ENCODE results near the gene CACHD1. TPM values are rescaled to one million over a fixed set of nuclear protein-coding genes. Genes with fewer than 3 reads are reported as not detected.

CACHD1 gene
- total and polyA plus RNA-seq, 4 donors, result 4.7 to 49.6 (median 12.5) TPM

- Histone ChIP-seq H3K9ac (ENCODE audit: insufficient read depth in 1 of 2, low read length in 2 of 2) (no peak overlapping the region), H3K27ac (ENCODE audit: low read depth in 1 of 2, low read length in 1 of 2) (no peak overlapping the region), H3K9me3 (ENCODE audit: control insufficient read depth in 4 of 4, insufficient read depth in 3 of 4, low read length in 3 of 4) (no peaks in the 10 kb centered on the region), H3K4me1 (ENCODE audit: control insufficient read depth in 5 of 5, insufficient read depth in 5 of 5, low read length in 5 of 5) (peaks cover 0 to 8% (median 0%) of the 10 kb centered on the region in 5 donors), H3K36me3 (ENCODE audit: control insufficient read depth in 4 of 4, insufficient read depth in 4 of 4, low read length in 4 of 4) (peaks cover 1 to 14% (median 3%) of the 10 kb centered on the region in 4 donors), H3K4me3 (no peak overlapping the region), H3K27me3 (ENCODE audit: control insufficient read depth in 3 of 3, insufficient read depth in 3 of 3, low read length in 2 of 3) (no peaks in the 10 kb centered on the region)
- ATAC-seq (ENCODE audit: insufficient read depth, low FRiP score) (no peak), DNase-seq (no peak)
- WGBS, 2 donors, result 0 to 2% methylated on average over 1 of the region's 1 CpG
- no peak for TF ChIP-seq CTCF (IDR thresholded peaks at IDR 0.05; ENCODE audit: control extremely low read depth, extremely low read depth)
These were observed 223.0 kb downstream of the CACHD1 start for GRCh38 chr1:64692911-64693310.

DNA sequence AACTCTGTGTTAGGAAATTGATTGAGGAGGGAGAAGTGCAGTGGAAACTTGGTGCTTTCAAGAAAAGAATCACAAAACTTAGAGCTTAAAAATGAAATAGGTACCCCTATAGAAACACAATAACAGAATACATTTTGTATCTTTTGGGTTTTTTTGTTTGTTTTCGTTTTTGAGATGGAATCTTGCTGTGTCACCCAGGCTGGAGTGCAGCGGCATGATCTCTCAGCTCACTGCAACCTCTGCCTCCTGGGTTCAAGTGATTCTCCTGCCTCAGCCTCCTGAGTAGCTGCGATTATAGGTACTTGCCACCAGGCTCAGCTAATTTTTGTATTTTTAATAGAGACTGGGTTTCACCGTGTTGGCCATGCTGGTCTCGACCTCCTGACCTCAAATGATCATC lies 223.5 kb downstream of the CACHD1 start:
- ATAC-seq (ENCODE audit: insufficient read depth, low FRiP score) (no peak), DNase-seq (no peak)
- WGBS, 2 donors, result 89 to 91% methylated on average over 5 of the region's 5 CpGs
- Histone ChIP-seq H3K4me3 (no peak overlapping the region), H3K9me3 (ENCODE audit: control insufficient read depth in 4 of 4, insufficient read depth in 3 of 4, low read length in 3 of 4) (no peaks in the 10 kb centered on the region), H3K27ac (ENCODE audit: low read depth in 1 of 2, low read length in 1 of 2) (no peak overlapping the region), H3K27me3 (ENCODE audit: control insufficient read depth in 3 of 3, insufficient read depth in 3 of 3, low read length in 2 of 3) (no peaks in the 10 kb centered on the region), H3K9ac (ENCODE audit: insufficient read depth in 1 of 2, low read length in 2 of 2) (no peak overlapping the region), H3K4me1 (ENCODE audit: control insufficient read depth in 5 of 5, insufficient read depth in 5 of 5, low read length in 5 of 5) (peaks cover 0 to 8% (median 0%) of the 10 kb centered on the region in 5 donors), H3K36me3 (ENCODE audit: control insufficient read depth in 4 of 4, insufficient read depth in 4 of 4, low read length in 4 of 4) (peaks cover 1 to 12% (median 3%) of the 10 kb centered on the region in 4 donors)
- TF ChIP-seq CTCF (IDR thresholded peaks at IDR 0.05; ENCODE audit: control extremely low read depth, extremely low read depth), result no peak

GRCh38 chr1:64696879-64697278 lies 226.9 kb downstream of the CACHD1 start:
- Histone ChIP-seq H3K36me3 (ENCODE audit: control insufficient read depth in 4 of 4, insufficient read depth in 4 of 4, low read length in 4 of 4) (peaks cover 0 to 1% (median 0%) of the 10 kb centered on the region in 4 donors), H3K4me1 (ENCODE audit: control insufficient read depth in 5 of 5, insufficient read depth in 5 of 5, low read length in 5 of 5) (peaks cover 0 to under 1% (median 0%) of the 10 kb centered on the region in 5 donors), H3K9ac (ENCODE audit: insufficient read depth in 1 of 2, low read length in 2 of 2) (no peak overlapping the region), H3K27ac (ENCODE audit: low read depth in 1 of 2, low read length in 1 of 2) (no peak overlapping the region), H3K4me3 (no peak overlapping the region), H3K9me3 (ENCODE audit: control insufficient read depth in 4 of 4, insufficient read depth in 3 of 4, low read length in 3 of 4) (no peaks in the 10 kb centered on the region), H3K27me3 (ENCODE audit: control insufficient read depth in 3 of 3, insufficient read depth in 3 of 3, low read length in 2 of 3) (no peaks in the 10 kb centered on the region)
- 88 to 95% methylated on average over 3 of the region's 3 CpGs for WGBS, 2 donors
- DNase-seq (no peak), ATAC-seq (ENCODE audit: insufficient read depth, low FRiP score) (no peak)
- TF ChIP-seq CTCF (IDR thresholded peaks at IDR 0.05; ENCODE audit: control extremely low read depth, extremely low read depth), result no peak

DNA sequence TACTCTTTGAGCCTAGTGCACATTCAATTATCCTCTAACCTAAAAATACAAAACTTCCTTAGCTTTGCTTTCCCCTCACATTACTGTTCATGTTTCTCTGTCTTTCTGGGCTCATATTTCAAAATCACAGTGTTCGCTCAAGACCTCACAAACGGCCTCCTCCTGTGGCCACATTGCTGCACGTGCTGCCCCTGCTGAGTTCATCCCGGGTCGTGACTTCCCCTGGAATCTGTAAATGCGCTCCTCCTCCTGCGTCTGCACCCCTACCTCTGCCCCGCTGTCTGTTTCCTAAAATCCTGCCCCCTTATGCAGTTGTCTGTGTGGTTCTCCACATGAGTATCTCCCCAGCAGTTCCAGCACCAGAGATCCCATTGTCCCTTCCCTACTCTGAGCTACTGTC lies 229.4 kb downstream of the CACHD1 start:
- Histone ChIP-seq H3K4me3 (no peak overlapping the region), H3K4me1 (ENCODE audit: control insufficient read depth in 5 of 5, insufficient read depth in 5 of 5, low read length in 5 of 5) (no peaks in the 10 kb centered on the region), H3K9ac (ENCODE audit: insufficient read depth in 1 of 2, low read length in 2 of 2) (no peak overlapping the region), H3K36me3 (ENCODE audit: control insufficient read depth in 4 of 4, insufficient read depth in 4 of 4, low read length in 4 of 4) (peaks cover 0 to 1% (median 0%) of the 10 kb centered on the region in 4 donors), H3K9me3 (ENCODE audit: control insufficient read depth in 4 of 4, insufficient read depth in 3 of 4, low read length in 3 of 4) (no peaks in the 10 kb centered on the region), H3K27ac (ENCODE audit: low read depth in 1 of 2, low read length in 1 of 2) (no peak overlapping the region), H3K27me3 (ENCODE audit: control insufficient read depth in 3 of 3, insufficient read depth in 3 of 3, low read length in 2 of 3) (no peaks in the 10 kb centered on the region)
- no peak for ATAC-seq (ENCODE audit: insufficient read depth, low FRiP score)
- 74 to 77% methylated on average over 8 of the region's 8 CpGs for WGBS, 2 donors
- DNase-seq, result no peak
- TF ChIP-seq CTCF (IDR thresholded peaks at IDR 0.05; ENCODE audit: control extremely low read depth, extremely low read depth), result no peak

Data from lung (tissue), 12 donors.